ENCODE data around the gene RIC1.
"Not testable (repeated sequence)": the region's sequence is repeated elsewhere in the genome, so short reads cannot be mapped to it uniquely, and the experiment has no call there.

RIC1 gene

DNA sequence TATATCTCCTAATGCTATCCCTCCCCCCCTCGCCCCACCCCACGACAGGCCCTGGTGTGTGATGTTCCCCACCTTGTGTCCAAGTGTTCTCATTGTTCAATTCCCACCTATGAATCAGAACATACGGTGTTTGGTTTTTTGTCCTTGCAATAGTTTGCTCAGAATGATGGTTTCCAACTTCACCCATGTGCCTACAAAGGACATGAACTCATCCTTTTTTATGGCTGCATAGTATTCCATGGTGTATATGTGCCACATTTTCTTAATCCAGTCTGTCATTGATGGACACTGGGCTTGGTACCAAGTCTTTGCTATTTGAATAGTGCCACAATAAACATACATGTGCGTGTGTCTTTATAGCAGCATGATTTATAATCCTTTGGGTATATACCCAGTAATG lies 93.8 kb downstream of the RIC1 start:
- not testable (repeated sequence) for DNase-seq

DNA sequence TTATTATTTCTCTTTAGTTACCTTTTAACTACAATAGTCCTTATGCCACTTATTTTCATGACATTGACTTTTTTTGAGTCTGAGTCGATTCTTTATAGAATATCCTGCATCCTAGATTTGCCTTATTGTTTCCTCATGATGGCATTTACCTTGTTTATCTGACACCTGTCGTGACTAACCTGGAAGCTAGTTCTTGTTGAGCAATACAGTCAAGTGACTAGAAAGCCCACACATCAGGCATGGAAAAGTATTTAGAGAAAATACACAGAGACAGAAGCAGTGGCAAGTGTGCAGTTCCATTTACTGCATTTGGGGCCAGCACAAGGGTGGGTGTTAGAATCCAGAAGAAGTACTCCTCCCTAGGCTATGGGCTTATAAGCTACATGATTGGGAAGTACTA lies 106.2 kb downstream of the RIC1 start:
- no peak for DNase-seq

DNA sequence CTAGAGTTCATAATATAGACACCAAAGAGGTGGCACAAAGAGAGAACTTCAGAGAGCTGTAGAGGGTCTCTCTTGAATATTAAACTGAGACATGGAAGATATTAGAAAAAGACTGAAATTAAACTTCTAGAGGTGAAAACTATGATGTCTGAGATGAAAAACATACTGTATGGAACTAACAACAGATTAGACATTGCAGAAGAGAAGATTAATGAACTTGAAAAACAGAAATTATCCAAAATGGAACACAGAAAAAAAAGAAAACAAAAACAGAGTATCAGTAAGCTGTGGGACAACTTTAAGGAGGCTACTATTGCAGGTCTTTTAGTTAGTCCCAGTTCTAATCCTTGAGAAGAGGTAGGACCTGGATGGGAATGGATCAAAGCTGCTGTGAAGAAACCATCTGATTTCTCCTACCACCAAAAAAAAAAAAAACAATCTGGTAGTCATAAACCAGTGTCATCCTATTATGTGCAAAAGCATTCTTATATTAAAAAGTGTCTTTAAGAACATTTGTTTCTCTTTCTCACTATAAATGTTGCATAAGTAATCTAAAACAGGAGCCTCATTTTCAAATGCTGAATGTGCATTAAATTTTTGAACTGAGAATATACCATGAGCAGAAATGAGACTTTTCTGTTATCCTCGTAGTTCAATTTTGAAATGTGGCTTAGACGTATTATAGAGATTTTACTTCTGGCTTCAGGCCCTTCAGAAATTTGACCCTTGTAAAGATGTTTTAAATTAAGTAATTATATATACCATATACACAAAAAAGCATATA lies 107.8 kb downstream of the RIC1 start:
- no peak for DNase-seq

- no peak for DNase-seq
Observed at GRCh38 chr9:5743109-5743508, 114.2 kb downstream of the RIC1 start.

DNA sequence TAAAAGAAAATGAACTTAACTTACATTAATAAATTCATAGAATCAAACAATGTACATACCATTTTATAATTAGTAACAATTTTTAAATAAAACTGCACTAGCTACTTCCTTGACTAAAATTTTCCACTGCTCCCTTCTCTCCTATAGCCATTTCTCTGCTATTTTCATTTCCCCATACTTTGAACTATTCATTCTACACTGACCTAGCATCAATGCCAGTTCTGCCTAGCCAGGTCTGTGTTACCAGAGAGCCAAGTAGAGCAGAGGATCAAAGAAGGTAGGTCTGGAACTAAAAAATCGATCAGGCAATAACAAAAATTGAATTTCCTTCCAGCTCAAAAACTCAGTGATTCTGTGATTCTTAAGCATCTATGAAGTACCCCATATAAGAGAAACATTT lies 119.5 kb downstream of the RIC1 start:
- no peak for DNase-seq

GRCh38 chr9:5749306-5749705 lies 120.4 kb downstream of the RIC1 start:
- DNase-seq = no peak

GRCh38 chr9:5750569-5750968 lies 121.7 kb downstream of the RIC1 start:
- DNase-seq = no peak

DNA sequence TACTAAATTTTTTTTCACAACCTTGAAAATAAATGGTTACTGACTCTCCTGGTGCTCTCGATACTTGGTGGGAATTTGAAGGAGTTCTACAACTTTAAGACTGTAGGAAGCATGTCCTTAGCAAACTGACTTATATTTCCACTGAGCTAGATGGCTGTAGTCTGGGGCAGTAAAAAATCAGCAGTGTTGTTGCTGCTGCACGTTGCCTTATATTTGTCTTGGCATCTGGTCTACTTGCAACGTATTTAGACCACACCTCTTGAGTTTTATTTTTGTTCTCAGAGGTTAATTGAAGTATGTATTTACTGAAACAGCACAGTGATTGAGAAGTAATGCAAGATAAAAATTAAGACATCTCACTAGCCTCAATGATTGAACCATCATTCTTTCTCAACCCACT lies 127.7 kb downstream of the RIC1 start:
- no peak for DNase-seq

DNA sequence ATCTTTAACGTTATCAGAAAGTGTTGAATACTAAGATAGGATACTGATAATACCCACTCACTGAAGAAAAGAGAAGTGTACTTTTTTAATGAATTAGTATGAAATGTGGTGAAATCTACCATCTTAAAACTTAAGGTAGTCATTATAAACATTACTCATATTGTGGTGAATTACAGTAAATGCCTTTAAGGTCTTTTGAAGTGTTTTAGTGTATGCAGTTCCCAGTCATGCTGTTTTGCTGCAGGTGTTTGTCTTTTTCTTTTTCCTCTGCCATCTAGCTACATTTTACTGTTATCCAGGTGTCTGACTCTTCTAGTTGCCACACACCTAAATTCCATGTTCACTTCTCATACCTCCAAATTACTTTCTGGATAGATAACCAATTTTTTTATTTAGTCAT lies 131.4 kb downstream of the RIC1 start:
- DNase-seq = no peak

DNA sequence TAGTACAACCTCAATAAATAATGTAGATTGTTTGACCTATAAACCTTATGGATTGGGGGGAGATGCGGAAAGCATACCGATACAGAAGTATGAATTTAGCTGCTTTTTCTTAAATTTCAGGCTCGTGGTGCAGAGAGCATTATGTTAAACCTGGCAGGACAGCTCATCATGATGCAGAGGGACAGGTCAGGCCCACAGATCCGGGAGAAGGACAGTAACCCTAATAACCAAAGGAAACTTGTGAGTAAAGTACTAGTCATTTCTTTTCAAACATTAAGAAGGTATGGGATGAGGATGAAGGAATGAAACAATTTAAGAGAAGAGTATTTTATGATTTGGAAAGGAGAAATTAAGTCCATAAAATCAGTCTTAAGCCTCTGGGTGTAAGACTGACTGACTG lies 133.5 kb downstream of the RIC1 start:
- DNase-seq = no peak

GRCh38 chr9:5764130-5764868 lies 135.4 kb downstream of the RIC1 start:
- no peak for DNase-seq

- DNase-seq = no peak
Observed at GRCh38 chr9:5767968-5768932, 139.3 kb downstream of the RIC1 start.

DNA sequence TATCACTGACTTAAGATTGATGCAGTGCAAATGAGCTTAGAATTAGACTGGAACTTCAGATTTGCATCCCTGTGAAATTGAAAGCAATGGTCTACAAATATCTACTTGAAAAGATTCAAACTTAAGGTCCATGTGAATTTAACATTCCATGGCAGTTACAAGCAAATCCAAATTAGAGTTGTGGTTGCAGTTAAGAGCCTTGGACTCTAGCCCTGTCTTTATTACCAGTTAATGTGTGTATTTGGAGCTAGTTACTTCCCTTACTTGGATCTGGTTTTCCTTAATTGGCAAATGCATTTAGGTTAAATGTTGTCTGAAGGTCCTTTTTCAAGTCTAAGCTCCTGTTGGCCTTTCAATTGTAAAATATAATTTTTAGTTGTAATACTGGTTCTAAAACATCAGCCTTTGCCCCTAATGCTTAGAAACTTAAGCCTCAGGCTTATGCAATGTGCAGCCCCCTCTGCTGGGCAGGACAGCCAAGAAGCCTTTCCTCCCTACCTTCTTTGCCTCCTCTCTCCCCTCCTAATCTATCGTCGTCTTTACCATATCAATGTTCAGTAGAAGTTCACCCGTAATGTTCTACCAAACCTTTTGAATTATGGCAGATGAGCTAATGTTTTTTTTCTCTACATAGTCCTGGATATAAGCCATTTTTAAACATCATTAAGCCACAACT lies 144.6 kb downstream of the RIC1 start:
- no peak for DNase-seq

GRCh38 chr9:5778805-5779204 lies 149.9 kb downstream of the RIC1 start:
- DNase-seq = no peak

DNA sequence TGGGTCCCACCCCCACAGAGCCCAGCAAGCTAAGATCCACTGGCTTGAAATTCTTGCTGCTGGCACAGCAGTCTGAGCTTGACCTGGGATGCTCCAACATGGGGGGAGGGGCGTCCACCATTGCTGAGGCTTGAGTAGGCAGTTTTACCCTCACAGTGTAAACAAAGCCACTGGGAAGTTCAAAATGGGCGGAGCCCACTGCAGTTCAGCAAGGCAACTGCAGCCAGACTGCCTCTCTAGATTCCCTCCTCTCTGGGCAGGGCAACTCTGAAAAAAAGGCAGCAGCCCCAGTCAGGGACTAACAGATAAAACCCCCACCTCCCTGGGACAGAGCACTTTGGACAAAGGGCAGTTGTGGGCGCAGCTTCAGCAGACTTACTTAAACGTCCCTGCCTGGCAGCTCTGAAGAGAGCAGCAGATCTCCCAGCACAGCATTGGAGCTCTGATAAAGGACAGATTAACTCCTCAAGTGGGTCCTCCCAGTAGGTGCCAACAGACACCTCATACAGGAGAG lies 150.9 kb downstream of the RIC1 start:
- DNase-seq = not testable (repeated sequence)

GRCh38 chr9:5783420-5783819 lies 154.5 kb downstream of the RIC1 start:
- not testable (repeated sequence) for DNase-seq

- DNase-seq = no peak
Observed at GRCh38 chr9:5783982-5784381, 155.1 kb downstream of the RIC1 start.

- no peak for DNase-seq
Observed at GRCh38 chr9:5784526-5785315, 155.8 kb downstream of the RIC1 start.

GRCh38 chr9:5786370-5787127 lies 157.6 kb downstream of the RIC1 start:
- no peak for DNase-seq

GRCh38 chr9:5787220-5787619 lies 158.3 kb downstream of the RIC1 start:
- no peak for DNase-seq

Data from effector CD4-positive, alpha-beta T cell (primary cell).